ENCODE results near the gene CNGA1. TPM values are rescaled to one million over a fixed set of nuclear protein-coding genes. Genes with fewer than 3 reads are reported as not detected.
"Not testable (repeated sequence)": the region's sequence is repeated elsewhere in the genome, so short reads cannot be mapped to it uniquely, and the experiment has no call there.

Gene CNGA1
- total RNA-seq, 1 donor from 2014 or later = 1.3 TPM

GRCh38 chr4:48031802-48032525, 15.5 kb upstream of the CNGA1 start:
- DNase-seq (ENCODE audit: low spot score) = no peak

GRCh38 chr4:48030470-48030869, 14.0 kb upstream of the CNGA1 start:
- DNase-seq (ENCODE audit: low spot score) = no peak

- no peak for DNase-seq (ENCODE audit: low spot score)
Observed at GRCh38 chr4:48028696-48029095, 12.2 kb upstream of the CNGA1 start.

- DNase-seq (ENCODE audit: low spot score) = no peak
Observed at GRCh38 chr4:48027653-48028052, 11.2 kb upstream of the CNGA1 start.

GRCh38 chr4:48025005-48025404, 8.5 kb upstream of the CNGA1 start:
- DNase-seq (ENCODE audit: low spot score) = no peak

GRCh38 chr4:48024522-48024921, 8.0 kb upstream of the CNGA1 start:
- DNase-seq (ENCODE audit: low spot score) = no peak

- DNase-seq (ENCODE audit: low spot score) = no peak
Observed at GRCh38 chr4:48022192-48022799, 5.8 kb upstream of the CNGA1 start.

GRCh38 chr4:48021100-48021499, 4.6 kb upstream of the CNGA1 start:
- no peak for DNase-seq (ENCODE audit: low spot score)

GRCh38 chr4:48018112-48018511, 1.6 kb upstream of the CNGA1 start:
- no peak for DNase-seq (ENCODE audit: low spot score)

- no peak for DNase-seq (ENCODE audit: low spot score)
Observed at GRCh38 chr4:48017108-48017571, 659 bp upstream of the CNGA1 start.

- no peak for DNase-seq (ENCODE audit: low spot score)
Observed at GRCh38 chr4:48015678-48016077, 803 bp downstream of the CNGA1 start.

- DNase-seq (ENCODE audit: low spot score) = no peak
Observed at GRCh38 chr4:48015216-48015615, 1.3 kb downstream of the CNGA1 start.

- no peak for DNase-seq (ENCODE audit: low spot score)
Observed at GRCh38 chr4:48012824-48013223, 3.7 kb downstream of the CNGA1 start.

GRCh38 chr4:48011722-48012121, 4.8 kb downstream of the CNGA1 start:
- no peak for DNase-seq (ENCODE audit: low spot score)

GRCh38 chr4:48010906-48011305, 5.6 kb downstream of the CNGA1 start:
- not testable (repeated sequence) for DNase-seq (ENCODE audit: low spot score)

- DNase-seq (ENCODE audit: low spot score) = no peak
Observed at GRCh38 chr4:48008021-48008596, 8.4 kb downstream of the CNGA1 start.

GRCh38 chr4:48005781-48006180, 10.7 kb downstream of the CNGA1 start:
- DNase-seq (ENCODE audit: low spot score) = no peak

- DNase-seq (ENCODE audit: low spot score) = not testable (repeated sequence)
Observed at GRCh38 chr4:48003568-48003967, 12.9 kb downstream of the CNGA1 start.

- DNase-seq (ENCODE audit: low spot score) = no peak
Observed at GRCh38 chr4:48002267-48002666, 14.2 kb downstream of the CNGA1 start.

- DNase-seq (ENCODE audit: low spot score) = no peak
Observed at GRCh38 chr4:47996021-47996420, 20.5 kb downstream of the CNGA1 start.

- DNase-seq (ENCODE audit: low spot score) = not testable (repeated sequence)
Observed at GRCh38 chr4:47992475-47992874, 24.0 kb downstream of the CNGA1 start.

GRCh38 chr4:47990145-47990544, 26.3 kb downstream of the CNGA1 start:
- no peak for DNase-seq (ENCODE audit: low spot score)

- no peak for DNase-seq (ENCODE audit: low spot score)
Observed at GRCh38 chr4:47974566-47974965, 41.9 kb downstream of the CNGA1 start.

Data from mesenteric fat pad (tissue), 1 donor.